DOHH2 (cell line): Measurements from ENCODE around the gene HCN4.

Source experiments
- H3F3A ChIP-seq: fragments of 200-600 bp; sonication (generic), shearing (Covaris generic); 2 replicates; pipeline ENCODE4 v1.6.0; 2016; ENCODE audit warnings: antibody characterized with exemption, mild to moderate bottlenecking; ENCODE audit not compliant: control insufficient read depth, insufficient read depth
- H3K27ac ChIP-seq: fragments of 200-600 bp; sonication (generic); 2 replicates; pipeline ENCODE4 v1.5.1; 2014; ENCODE audit warnings: low read depth, mild to moderate bottlenecking, low read length, moderate library complexity
- H3K27me3 ChIP-seq: fragments of 200-600 bp; sonication (generic); 2 replicates; pipeline ENCODE4 v1.6.1; 2014; ENCODE audit warnings: mild to moderate bottlenecking, low read length, mixed read lengths; ENCODE audit not compliant: control insufficient read depth
- H3K36me3 ChIP-seq: fragments of 200-600 bp; sonication (generic); 2 replicates; pipeline ENCODE4 v1.6.1; 2014; ENCODE audit warnings: mild to moderate bottlenecking, low read length, moderate library complexity, mixed read lengths; ENCODE audit not compliant: control insufficient read depth
- H3K4me1 ChIP-seq: fragments of 200-600 bp; sonication (generic); 2 replicates; pipeline ENCODE4 v1.6.1; 2014; ENCODE audit warnings: mild to moderate bottlenecking, low read length, mixed read lengths; ENCODE audit not compliant: control insufficient read depth
- H3K4me2 ChIP-seq: fragments of 200-600 bp; sonication (generic); 2 replicates; pipeline ENCODE4 v1.6.0; 2014; ENCODE audit warnings: mild to moderate bottlenecking, low read length, moderate library complexity
- H3K4me3 ChIP-seq: fragments of 200-600 bp; sonication (generic); 2 replicates; pipeline ENCODE4 v1.5.1; 2014; ENCODE audit warnings: mild to moderate bottlenecking, low read length, mixed read lengths
- H3K79me2 ChIP-seq: fragments of 200-600 bp; sonication (generic); 2 replicates; pipeline ENCODE4 v1.6.1; 2014; ENCODE audit warnings: mild to moderate bottlenecking, low read length, mixed read lengths; ENCODE audit not compliant: control insufficient read depth
- H3K9me2 ChIP-seq: fragments of 200-600 bp; sonication (generic); replicated peaks from 2 replicates; pipeline ENCODE4 v1.6.1; 2014; ENCODE audit warnings: mild to moderate bottlenecking, low read length, mixed read lengths; ENCODE audit not compliant: control insufficient read depth
- H3K9me3 ChIP-seq: fragments of 200-600 bp; sonication (generic); 2 replicates; pipeline ENCODE4 v1.6.1; 2014; ENCODE audit warnings: antibody characterized with exemption, low read length, mixed read lengths; ENCODE audit not compliant: control insufficient read depth, insufficient read depth
- H4K20me1 ChIP-seq: fragments of 200-600 bp; sonication (generic); 2 replicates; pipeline ENCODE4 v1.6.0; 2014; ENCODE audit warnings: low read depth, mild to moderate bottlenecking, antibody characterized with exemption, low read length, moderate library complexity; ENCODE audit not compliant: control insufficient read depth, insufficient read depth
- CTCF ChIP-seq: fragments of 200-600 bp; sonication (generic); IDR thresholded peaks from one replicate; pipeline ENCODE4 v1.5.1; 2014; ENCODE audit warnings: antibody characterized with exemption, mild to moderate bottlenecking, low read depth, low read length; ENCODE audit not compliant: poor library complexity, severe bottlenecking
- EZH2phosphoT487 ChIP-seq: fragments of 200-600 bp; sonication (generic); IDR thresholded peaks from 2 replicates; pipeline ENCODE4 v1.6.1; 2017; ENCODE audit warnings: borderline replicate concordance, mild to moderate bottlenecking, antibody characterized with exemption, low read length, moderate library complexity, mixed read lengths

Gene HCN4

GRCh38 chr15:73321496-73322450, 47.0 kb downstream of the HCN4 start:
- Histone ChIP-seq H3K4me1 (no peaks in the 10 kb centered on the region), H3K79me2 (no peaks in the 10 kb centered on the region), H4K20me1 (no peaks in the 10 kb centered on the region), H3K27me3 (peaks cover 5% of the 10 kb centered on the region; the same call in 1 of the 2 replicates), H3K9me3 (no peaks in the 10 kb centered on the region), H3K4me2 (no peak overlapping the region), H3K4me3 (no peak overlapping the region), H3F3A (no peaks in the 10 kb centered on the region), H3K27ac (no peak overlapping the region), H3K36me3 (no peaks in the 10 kb centered on the region), H3K9me2 (no peaks in the 10 kb centered on the region)
- no peak for TF ChIP-seq EZH2phosphoT487
- TF ChIP-seq CTCF = no peak

GRCh38 chr15:73320619-73321180, 48.1 kb downstream of the HCN4 start:
- H4K20me1 ChIP-seq = no peaks in the 10 kb centered on the region
- peaks cover 5% of the 10 kb centered on the region; the same call in 1 of the 2 replicates for H3K27me3 ChIP-seq
- H3F3A ChIP-seq = no peaks in the 10 kb centered on the region
- no peaks in the 10 kb centered on the region for H3K9me3 ChIP-seq
- no peaks in the 10 kb centered on the region for H3K36me3 ChIP-seq
- H3K4me1 ChIP-seq = no peaks in the 10 kb centered on the region
- H3K4me2 ChIP-seq = no peak overlapping the region
- H3K4me3 ChIP-seq = no peak overlapping the region
- H3K9me2 ChIP-seq = no peaks in the 10 kb centered on the region
- no peaks in the 10 kb centered on the region for H3K79me2 ChIP-seq
- H3K27ac ChIP-seq = no peak overlapping the region
- no peak for TF ChIP-seq EZH2phosphoT487
- TF ChIP-seq CTCF = no peak

GRCh38 chr15:73319460-73320245, 49.1 kb downstream of the HCN4 start:
- Histone ChIP-seq H3K27me3 (peaks cover 5% of the 10 kb centered on the region; the same call in 1 of the 2 replicates), H3F3A (no peaks in the 10 kb centered on the region), H4K20me1 (no peaks in the 10 kb centered on the region), H3K27ac (no peak overlapping the region), H3K79me2 (no peaks in the 10 kb centered on the region), H3K36me3 (no peaks in the 10 kb centered on the region), H3K9me2 (no peaks in the 10 kb centered on the region), H3K9me3 (no peaks in the 10 kb centered on the region), H3K4me3 (no peak overlapping the region), H3K4me2 (no peak overlapping the region), H3K4me1 (no peaks in the 10 kb centered on the region)
- no peak for TF ChIP-seq EZH2phosphoT487
- TF ChIP-seq CTCF = no peak
